Left lung (tissue), 10 donors: ENCODE results near the gene WDR12. TPM values are rescaled to one million over a fixed set of nuclear protein-coding genes. Genes with fewer than 3 reads are reported as not detected.
"Not testable (repeated sequence)": the region's sequence is repeated elsewhere in the genome, so short reads cannot be mapped to it uniquely, and the experiment has no call there.

Source experiments
- ATAC-seq: fragments of 200-7000 bp; cut with Tn5 transposase; one replicate; pipeline ENCODE4 v1.9.1; 2020; ENCODE audit warnings: moderate library complexity
- DNase-seq, 4 donors: peaks; one replicate each; pipeline ENCODE4 v3.0.0-alpha.2; 2013 to 2020
- H3K27ac ChIP-seq, 2 donors: fragments of 200-600 bp; sonication (generic) in 1 of 2; one replicate each; pipeline versions ENCODE4 v1.5.0 to v1.8.0; 2020 to 2021
- H3K27me3 ChIP-seq, 2 donors: fragments of 200-600 bp; sonication (generic) in 1 of 2; one replicate each; pipeline versions ENCODE4 v1.5.0 to v1.8.0; 2020 to 2021
- H3K36me3 ChIP-seq, 2 donors: fragments of 200-600 bp; sonication (generic) in 1 of 2; one replicate each; pipeline versions ENCODE4 v1.5.0 to v1.8.0; 2020 to 2021
- H3K4me1 ChIP-seq, 2 donors: fragments of 200-600 bp; one replicate each; pipeline ENCODE4 v1.8.0; 2021
- H3K4me3 ChIP-seq, 2 donors: fragments of 200-600 bp; sonication (generic) in 1 of 2; one replicate each; pipeline versions ENCODE4 v1.5.0 to v1.8.0; 2020 to 2021; ENCODE audit warnings: mild to moderate bottlenecking in 1 of 2
- H3K9me3 ChIP-seq, 2 donors: fragments of 200-600 bp; sonication (generic) in 1 of 2; one replicate each; pipeline versions ENCODE4 v1.5.0 to v1.8.0; 2020 to 2021
- intact Hi-C, 2 donors: fragments of 100-400 bp; cut with DNase I; formaldehyde crosslinking; loops; one replicate each; pipeline versions ENCODE4 v1.11.2 to v1.14.2; 2022
- polyA plus RNA-seq, 6 donors: library from polyadenylated mRNA; unstranded; fragments of 120-200 nt; gene quantifications; one replicate each; pipeline ENCODE4 v1.2.1, GENCODE V29; 2013; ENCODE audit not compliant: insufficient read length in 6 of 6
- total RNA-seq, 2 donors: library from RNA; stranded (reverse); fragmentation: NEBNext Ultra II Directional; extraction: Animal tissue kit (Norgen Biotek cat#: 25700); gene quantifications; one replicate each; pipeline ENCODE4 v1.2.1, GENCODE V29; 2021
- TF ChIP-seq, protein P1 (sequence below), 2 donors: fragments of 200-600 bp; sonication (generic) in 1 of 2; IDR thresholded peaks; one replicate each; pipeline versions ENCODE4 v1.5.0 to v1.8.0; 2021; ENCODE audit warnings: antibody characterized with exemption in 2 of 2
- donor health status: DM: no; HTN: yes; CAD: no.
- donor health status: DM: no; HTN: no; CAD: no.

WDR12 gene
- total and polyA plus RNA-seq, 8 donors, result 35.4 to 91.3 (median 77.5) TPM

- no peaks in the 10 kb centered on the region for H3K27me3 ChIP-seq
- no peak overlapping the region for H3K4me3 ChIP-seq
- no peak for DNase-seq
- no peak overlapping the region for H3K27ac ChIP-seq
- no peak for ATAC-seq
- TF ChIP-seq, protein P1, sequence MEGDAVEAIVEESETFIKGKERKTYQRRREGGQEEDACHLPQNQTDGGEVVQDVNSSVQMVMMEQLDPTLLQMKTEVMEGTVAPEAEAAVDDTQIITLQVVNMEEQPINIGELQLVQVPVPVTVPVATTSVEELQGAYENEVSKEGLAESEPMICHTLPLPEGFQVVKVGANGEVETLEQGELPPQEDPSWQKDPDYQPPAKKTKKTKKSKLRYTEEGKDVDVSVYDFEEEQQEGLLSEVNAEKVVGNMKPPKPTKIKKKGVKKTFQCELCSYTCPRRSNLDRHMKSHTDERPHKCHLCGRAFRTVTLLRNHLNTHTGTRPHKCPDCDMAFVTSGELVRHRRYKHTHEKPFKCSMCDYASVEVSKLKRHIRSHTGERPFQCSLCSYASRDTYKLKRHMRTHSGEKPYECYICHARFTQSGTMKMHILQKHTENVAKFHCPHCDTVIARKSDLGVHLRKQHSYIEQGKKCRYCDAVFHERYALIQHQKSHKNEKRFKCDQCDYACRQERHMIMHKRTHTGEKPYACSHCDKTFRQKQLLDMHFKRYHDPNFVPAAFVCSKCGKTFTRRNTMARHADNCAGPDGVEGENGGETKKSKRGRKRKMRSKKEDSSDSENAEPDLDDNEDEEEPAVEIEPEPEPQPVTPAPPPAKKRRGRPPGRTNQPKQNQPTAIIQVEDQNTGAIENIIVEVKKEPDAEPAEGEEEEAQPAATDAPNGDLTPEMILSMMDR (IDR thresholded peaks at IDR 0.05), result no peak
- H3K4me1 ChIP-seq, result no peaks in the 10 kb centered on the region
- peaks cover 0 to 15% of the 10 kb centered on the region in 2 donors for H3K36me3 ChIP-seq
- intact Hi-C loops, result no loop called here
- no peaks in the 10 kb centered on the region for H3K9me3 ChIP-seq
These were observed 23.0 kb upstream of the WDR12 start for GRCh38 chr2:202934456-202934855.

DNA sequence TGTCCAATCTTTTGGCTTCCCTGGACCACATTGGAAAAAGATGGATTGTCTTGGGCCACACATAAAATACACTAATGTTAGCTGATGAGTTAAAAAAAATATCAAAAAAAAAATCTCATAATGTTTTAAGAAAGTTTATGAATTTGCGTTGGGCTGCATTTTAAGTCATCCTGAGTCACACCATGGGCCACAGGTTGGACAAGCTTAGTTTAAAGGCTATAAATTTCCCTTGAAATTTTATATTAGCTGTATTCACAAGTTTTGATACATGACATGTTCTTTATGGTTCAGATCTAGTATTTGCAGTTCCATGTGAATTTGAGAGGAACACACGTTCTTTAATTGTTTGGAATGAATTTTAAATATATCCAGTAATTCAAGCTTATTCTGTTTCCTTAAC, 22.5 kb upstream of the WDR12 start:
- no peaks in the 10 kb centered on the region for H3K4me1 ChIP-seq
- no peak overlapping the region for H3K4me3 ChIP-seq
- H3K9me3 ChIP-seq, result no peaks in the 10 kb centered on the region
- no peak for DNase-seq
- TF ChIP-seq, protein P1 (IDR thresholded peaks at IDR 0.05), result no peak
- peaks cover 0 to 12% of the 10 kb centered on the region in 2 donors for H3K36me3 ChIP-seq
- intact Hi-C loops, result no loop called here
- H3K27me3 ChIP-seq, result no peaks in the 10 kb centered on the region
- ATAC-seq, result no peak
- H3K27ac ChIP-seq, result no peak overlapping the region

DNA sequence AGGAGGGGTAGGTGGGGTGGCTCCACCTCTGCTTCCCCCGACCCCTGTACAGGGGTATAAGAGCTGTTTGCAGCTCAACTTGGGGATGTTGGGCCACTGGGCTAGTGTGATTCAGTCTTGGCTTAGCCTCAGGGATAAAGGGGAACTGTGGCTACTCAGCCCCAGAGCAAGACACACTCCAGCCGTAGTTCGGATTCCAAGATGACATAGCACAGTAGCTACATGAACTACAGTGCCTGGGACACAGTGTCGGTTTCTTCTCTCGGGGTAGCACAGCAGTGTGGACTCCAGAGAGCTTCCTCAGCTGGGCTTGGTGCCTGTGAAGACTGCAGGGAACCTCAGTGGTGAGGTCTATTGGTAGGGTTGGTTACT, 21.7 kb upstream of the WDR12 start:
- TF ChIP-seq, protein P1 (IDR thresholded peaks at IDR 0.05), result no peak
- no peaks in the 10 kb centered on the region for H3K27me3 ChIP-seq
- H3K27ac ChIP-seq, result no peak overlapping the region
- ATAC-seq, result no peak
- no peaks in the 10 kb centered on the region for H3K9me3 ChIP-seq
- intact Hi-C loops, result no loop called here
- DNase-seq, result no peak
- no peaks in the 10 kb centered on the region for H3K4me1 ChIP-seq
- H3K36me3 ChIP-seq, result peaks cover 0 to 8% of the 10 kb centered on the region in 2 donors
- no peak overlapping the region for H3K4me3 ChIP-seq

DNA sequence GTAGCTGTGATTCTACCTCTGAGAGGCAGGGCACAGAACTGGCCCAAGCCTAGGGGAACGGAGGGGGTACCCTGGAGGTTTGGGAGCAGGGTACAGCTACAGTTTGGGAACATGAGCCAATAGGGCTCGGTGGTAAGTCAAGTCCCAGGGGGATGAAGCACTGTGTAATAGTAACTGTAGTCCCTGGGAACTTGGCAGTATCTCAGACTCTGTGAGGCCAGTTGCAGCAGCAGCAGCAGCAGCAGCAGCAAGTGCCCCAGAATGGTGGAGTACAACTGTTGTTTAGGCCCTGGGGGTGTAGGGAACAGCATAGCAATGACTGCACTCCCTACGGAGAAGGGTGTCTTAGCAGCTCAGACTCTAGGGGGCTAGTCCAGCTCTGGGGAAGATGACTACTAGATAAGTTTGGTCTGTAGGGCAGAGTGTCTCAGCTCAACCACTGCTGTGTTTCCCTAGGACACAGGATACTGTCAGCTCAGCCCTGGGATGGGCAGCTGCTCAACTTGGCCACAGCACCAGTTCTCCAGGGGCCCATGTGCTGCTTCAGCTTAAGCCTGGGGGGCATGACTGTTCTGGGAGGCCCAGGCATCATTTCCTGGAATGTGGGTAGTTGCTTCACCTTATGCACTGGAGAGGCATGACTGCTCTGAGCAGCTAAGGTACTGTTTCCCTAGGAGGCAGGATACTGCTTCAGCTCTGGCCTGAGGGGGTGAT, 21.1 kb upstream of the WDR12 start:
- ATAC-seq (no peak), DNase-seq (no peak)
- Histone ChIP-seq H3K4me1 (no peaks in the 10 kb centered on the region), H3K36me3 (peaks cover 0 to 12% of the 10 kb centered on the region in 2 donors), H3K9me3 (no peaks in the 10 kb centered on the region), H3K4me3 (no peak overlapping the region), H3K27me3 (no peaks in the 10 kb centered on the region), H3K27ac (no peak overlapping the region)
- intact Hi-C loops, result no loop called here
- TF ChIP-seq, protein P1 (IDR thresholded peaks at IDR 0.05), result no peak

GRCh38 chr2:202918860-202919259, 7.4 kb upstream of the WDR12 start:
- H3K4me1 ChIP-seq, result no peaks in the 10 kb centered on the region
- TF ChIP-seq, protein P1 (IDR thresholded peaks at IDR 0.05), result no peak
- DNase-seq, result no peak
- H3K27me3 ChIP-seq, result no peaks in the 10 kb centered on the region
- intact Hi-C loops, result no loop called here
- peaks cover 0 to 4% of the 10 kb centered on the region in 2 donors for H3K36me3 ChIP-seq
- no peak overlapping the region for H3K4me3 ChIP-seq
- no peaks in the 10 kb centered on the region for H3K9me3 ChIP-seq
- H3K27ac ChIP-seq, result no peak overlapping the region
- no peak for ATAC-seq

- Histone ChIP-seq H3K4me1 (peaks cover 9 to 18% of the 10 kb centered on the region in 2 donors), H3K27ac (peak overlapping the region; percentile 90 to 91), H3K4me3 (peak overlapping the region; percentile 54 to 57)
- H3K9me3 ChIP-seq, intact Hi-C loops, H3K27me3 ChIP-seq, H3K36me3 ChIP-seq: not testable (repeated sequence)
- peak; percentile 88 for ATAC-seq
- peak in 2 of 4 donors; percentile 3 to 8 for DNase-seq
These were observed 1.1 kb upstream of the WDR12 start for GRCh38 chr2:202912342-202913201.
